Loucy (cell line): ENCODE measurements around the gene FLYWCH2.

Experiments
- H2AFZ ChIP-seq: fragments of 200-600 bp; sonication (generic); 2 replicates; pipeline ENCODE4 v1.6.0; 2016; ENCODE audit warnings: antibody characterized with exemption, mild to moderate bottlenecking, low read length, moderate library complexity
- H3F3A ChIP-seq: fragments of 200-600 bp; 2 replicates; pipeline ENCODE4 v1.6.0; 2016; ENCODE audit warnings: antibody characterized with exemption, low read depth, mild to moderate bottlenecking
- H3K27me3 ChIP-seq: fragments of 200-600 bp; sonication (generic); 2 replicates; pipeline ENCODE4 v1.6.1; 2014; ENCODE audit warnings: low read length, mild to moderate bottlenecking; ENCODE audit not compliant: insufficient read depth, poor library complexity, severe bottlenecking
- H3K36me3 ChIP-seq: fragments of 200-600 bp; sonication (generic); 2 replicates; pipeline ENCODE4 v1.6.1; 2016; ENCODE audit warnings: low read length; ENCODE audit not compliant: insufficient read depth
- H3K4me1 ChIP-seq: fragments of 200-600 bp; sonication (generic); 2 replicates; pipeline ENCODE4 v1.5.1; 2014; ENCODE audit warnings: low read length, mild to moderate bottlenecking; ENCODE audit not compliant: insufficient read depth, poor library complexity, severe bottlenecking
- H3K4me2 ChIP-seq: fragments of 200-600 bp; sonication (generic); 2 replicates; pipeline ENCODE4 v1.6.0; 2014; ENCODE audit warnings: antibody characterized with exemption, low read length, low read depth, mild to moderate bottlenecking; ENCODE audit not compliant: poor library complexity, severe bottlenecking
- H3K4me3 ChIP-seq: fragments of 200-600 bp; sonication (generic); 2 replicates; pipeline ENCODE4 v1.5.1; 2014; ENCODE audit warnings: low read length, mild to moderate bottlenecking, mixed read lengths; ENCODE audit not compliant: poor library complexity, severe bottlenecking
- H3K79me2 ChIP-seq: fragments of 200-600 bp; sonication (generic); 2 replicates; pipeline ENCODE4 v1.6.1; 2014; ENCODE audit warnings: low read length; ENCODE audit not compliant: insufficient read depth
- H3K9ac ChIP-seq: fragments of 200-600 bp; sonication (generic); 2 replicates; pipeline ENCODE4 v1.6.0; 2014; ENCODE audit warnings: mild to moderate bottlenecking, low read depth, low read length, moderate library complexity; ENCODE audit not compliant: poor library complexity, severe bottlenecking
- H3K9me2 ChIP-seq: fragments of 200-600 bp; sonication (generic); replicated peaks from 2 replicates; pipeline ENCODE4 v1.6.1; 2016; ENCODE audit warnings: low read depth, low read length, mixed read lengths
- H3K9me3 ChIP-seq: fragments of 200-600 bp; sonication (generic); 2 replicates; pipeline ENCODE4 v1.6.1; 2014; ENCODE audit warnings: mild to moderate bottlenecking, antibody characterized with exemption, low read length, low read depth; ENCODE audit not compliant: insufficient read depth
- H4K20me1 ChIP-seq: fragments of 200-600 bp; sonication (generic); 2 replicates; pipeline ENCODE4 v1.6.0; 2014; ENCODE audit warnings: antibody characterized with exemption, low read length, mild to moderate bottlenecking; ENCODE audit not compliant: insufficient read depth, poor library complexity, severe bottlenecking
- CTCF ChIP-seq: fragments of 200-600 bp; sonication (generic); conservative IDR thresholded peaks from 2 replicates; pipeline ENCODE4 v1.5.1; 2014; ENCODE audit warnings: mild to moderate bottlenecking, antibody characterized with exemption, low read length
- EZH2phosphoT487 ChIP-seq: fragments of 200-600 bp; IDR thresholded peaks from 2 replicates; pipeline ENCODE4 v1.6.1; 2018; ENCODE audit warnings: antibody characterized with exemption, mild to moderate bottlenecking, moderate library complexity, borderline replicate concordance

FLYWCH2 gene

DNA sequence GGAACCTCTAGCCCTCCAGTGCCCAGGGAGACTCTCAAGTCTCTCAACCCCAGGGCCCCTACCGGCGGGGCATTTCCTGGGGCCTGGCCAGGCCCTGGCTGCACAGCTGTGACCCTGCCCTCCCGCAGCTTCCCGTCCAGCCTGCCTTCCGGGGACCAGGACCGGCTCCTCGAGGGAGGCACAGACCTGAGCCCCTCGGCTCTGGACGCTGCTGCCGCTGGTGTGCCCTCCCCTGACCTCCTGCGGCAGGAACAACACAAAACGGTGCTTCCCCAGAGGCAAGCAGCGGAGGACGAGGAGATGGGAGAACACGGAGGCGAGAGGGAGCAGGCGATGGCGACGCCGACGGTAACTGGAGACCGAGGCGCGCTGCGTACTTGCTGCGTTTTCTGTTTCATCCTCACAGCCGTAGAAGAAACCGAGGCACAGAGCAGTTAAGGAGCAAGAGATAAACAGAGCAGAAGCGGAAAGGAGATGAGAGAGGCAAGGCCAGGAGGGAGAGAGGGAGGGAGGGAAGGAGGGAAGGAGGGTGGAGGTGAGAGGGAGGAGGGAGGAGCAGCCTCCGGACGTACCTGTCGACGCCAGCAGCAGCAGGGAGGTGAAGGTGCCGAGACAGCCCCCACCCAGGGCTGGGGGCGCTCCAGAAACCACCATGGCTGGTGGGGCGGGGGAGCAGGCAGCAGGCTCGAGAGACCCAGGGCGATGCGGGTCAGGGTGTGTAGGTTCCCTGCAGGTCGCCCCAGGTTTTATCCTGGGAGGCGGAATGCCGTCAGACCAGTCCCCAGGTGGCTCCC, 25.4 kb upstream of the FLYWCH2 start, which contains the start of gene PRSS22:
PRSS22 (minus strand) TSS at position 720 of the 794 bp plus-strand sequence; CDS start at position 654, 66 bp downstream.
- no peaks in the 10 kb centered on the region for H3K9me3 ChIP-seq
- H3K27me3 ChIP-seq, result no peaks in the 10 kb centered on the region
- H3K9ac ChIP-seq, result no peak within 1 kb of the TSS
- H3F3A ChIP-seq, result no peaks in the 10 kb centered on the region
- no peaks in the 10 kb centered on the region for H3K9me2 ChIP-seq
- H3K4me1 ChIP-seq, result no peaks in the 10 kb centered on the region
- H3K4me3 ChIP-seq, result no peak within 1 kb of the TSS
- H2AFZ ChIP-seq, result no peak within 1 kb of the TSS
- H3K4me2 ChIP-seq, result no peak within 1 kb of the TSS
- H4K20me1 ChIP-seq, result no peaks in the 10 kb centered on the region
- H3K36me3 ChIP-seq, result no peaks in the 10 kb centered on the region
- H3K79me2 ChIP-seq, result no peaks in the 10 kb centered on the region
- TF ChIP-seq EZH2phosphoT487 (no peak), CTCF (no peak)

DNA sequence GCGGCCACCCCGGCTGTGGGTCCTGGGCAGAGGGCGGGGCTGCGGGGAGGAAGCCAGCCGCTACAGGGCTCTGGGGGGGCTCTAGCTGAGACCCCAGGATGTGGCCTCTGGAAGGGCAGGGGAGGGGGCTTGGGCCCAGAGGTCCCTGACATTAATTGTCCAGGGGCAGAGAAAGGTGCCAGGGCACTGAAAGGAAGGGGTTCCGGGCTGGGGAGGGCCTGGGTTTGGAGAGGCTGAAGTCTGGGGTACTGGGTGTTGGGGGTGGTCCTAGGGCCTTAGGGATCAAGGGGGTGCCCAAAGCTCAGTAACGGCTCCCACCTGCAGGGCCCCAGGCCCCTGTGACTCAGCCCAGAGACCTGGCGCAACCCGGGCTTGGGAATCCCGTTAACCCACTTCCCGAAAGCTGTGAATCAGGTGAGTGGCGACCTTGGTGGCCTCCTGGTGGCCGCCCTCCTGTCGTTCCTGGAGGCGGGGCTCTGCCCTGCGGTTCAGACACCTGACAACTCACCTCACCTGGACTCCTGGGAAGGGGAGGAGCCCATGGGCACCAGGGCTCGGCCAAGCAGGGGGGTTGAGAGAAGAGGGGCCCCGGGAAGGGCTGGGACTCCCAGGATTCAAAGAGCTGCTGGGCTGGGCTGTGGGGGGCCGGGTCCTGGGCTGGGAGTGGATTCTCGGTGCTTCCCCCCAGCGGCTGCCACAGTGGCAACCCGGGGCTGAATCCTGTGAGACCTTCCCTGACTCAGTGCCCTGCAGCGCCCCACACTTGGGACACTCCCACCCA, 24.6 kb upstream of the FLYWCH2 start:
- TF ChIP-seq CTCF, result no peak
- no peak for TF ChIP-seq EZH2phosphoT487
- H3K9me3 ChIP-seq, result no peaks in the 10 kb centered on the region
- H3K36me3 ChIP-seq, result no peaks in the 10 kb centered on the region
- H4K20me1 ChIP-seq, result no peaks in the 10 kb centered on the region
- no peak overlapping the region for H3K9ac ChIP-seq
- no peak overlapping the region for H2AFZ ChIP-seq
- H3K4me3 ChIP-seq, result no peak overlapping the region
- H3K4me2 ChIP-seq, result no peak overlapping the region
- H3F3A ChIP-seq, result no peaks in the 10 kb centered on the region
- H3K79me2 ChIP-seq, result no peaks in the 10 kb centered on the region
- H3K27me3 ChIP-seq, result no peaks in the 10 kb centered on the region
- H3K4me1 ChIP-seq, result no peaks in the 10 kb centered on the region
- H3K9me2 ChIP-seq, result no peaks in the 10 kb centered on the region

GRCh38 chr16:2859686-2860265, 23.2 kb upstream of the FLYWCH2 start:
- H3K9me3 ChIP-seq, result no peaks in the 10 kb centered on the region
- H3K36me3 ChIP-seq, result no peaks in the 10 kb centered on the region
- no peaks in the 10 kb centered on the region for H3K79me2 ChIP-seq
- H4K20me1 ChIP-seq, result no peaks in the 10 kb centered on the region
- no peaks in the 10 kb centered on the region for H3K4me1 ChIP-seq
- H3K27me3 ChIP-seq, result no peaks in the 10 kb centered on the region
- no peak overlapping the region for H3K9ac ChIP-seq
- H3K4me3 ChIP-seq, result no peak overlapping the region
- no peaks in the 10 kb centered on the region for H3K9me2 ChIP-seq
- TF ChIP-seq EZH2phosphoT487, result no peak
- TF ChIP-seq CTCF, result no peak
- no peak overlapping the region for H3K4me2 ChIP-seq
- H3F3A ChIP-seq, result no peaks in the 10 kb centered on the region
- no peak overlapping the region for H2AFZ ChIP-seq
